Adrenal gland (tissue), 5 donors: ENCODE results near the gene NFKB2.

ENCODE experiments used
- CTCF ChIP-seq, 6 experiments: fragments of 450-650 bp in 4 of 6; fragments of 200-600 bp in 2 of 6; sonication (generic) in 1 of 6; IDR thresholded peaks; 1 replicate in 5 of 6; 2 replicates in 1 of 6; pipeline versions ENCODE4 v1.5.1 to v1.8.0; 2016 to 2021; ENCODE audit warnings: antibody characterized with exemption in 6 of 6, mild to moderate bottlenecking in 2 of 6, moderate library complexity in 1 of 6
- POLR2A ChIP-seq, 2 donors: fragments of 450-650 bp; IDR thresholded peaks; one replicate each; pipeline ENCODE4 v1.6.1; 2017; ENCODE audit warnings: antibody characterized with exemption in 2 of 2, mild to moderate bottlenecking in 2 of 2, moderate library complexity in 1 of 2
- donor health status: DM: no; HTN: no; CAD: no.

GRCh38 chr10:102411341-102412255 lies 16.1 kb downstream of the NFKB2 start:
- TF ChIP-seq CTCF (IDR thresholded peaks at IDR 0.05) (no peak), POLR2A (IDR thresholded peaks at IDR 0.05) (no peak)
